ENCODE measurements around the gene SORCS2. TPM values are rescaled to one million over a fixed set of nuclear protein-coding genes. Genes with fewer than 3 reads are reported as not detected.

Gene SORCS2
- total RNA-seq, 6 experiments from 2014 or later = 0.18 to 6.2 (median 3.1) TPM

DNA sequence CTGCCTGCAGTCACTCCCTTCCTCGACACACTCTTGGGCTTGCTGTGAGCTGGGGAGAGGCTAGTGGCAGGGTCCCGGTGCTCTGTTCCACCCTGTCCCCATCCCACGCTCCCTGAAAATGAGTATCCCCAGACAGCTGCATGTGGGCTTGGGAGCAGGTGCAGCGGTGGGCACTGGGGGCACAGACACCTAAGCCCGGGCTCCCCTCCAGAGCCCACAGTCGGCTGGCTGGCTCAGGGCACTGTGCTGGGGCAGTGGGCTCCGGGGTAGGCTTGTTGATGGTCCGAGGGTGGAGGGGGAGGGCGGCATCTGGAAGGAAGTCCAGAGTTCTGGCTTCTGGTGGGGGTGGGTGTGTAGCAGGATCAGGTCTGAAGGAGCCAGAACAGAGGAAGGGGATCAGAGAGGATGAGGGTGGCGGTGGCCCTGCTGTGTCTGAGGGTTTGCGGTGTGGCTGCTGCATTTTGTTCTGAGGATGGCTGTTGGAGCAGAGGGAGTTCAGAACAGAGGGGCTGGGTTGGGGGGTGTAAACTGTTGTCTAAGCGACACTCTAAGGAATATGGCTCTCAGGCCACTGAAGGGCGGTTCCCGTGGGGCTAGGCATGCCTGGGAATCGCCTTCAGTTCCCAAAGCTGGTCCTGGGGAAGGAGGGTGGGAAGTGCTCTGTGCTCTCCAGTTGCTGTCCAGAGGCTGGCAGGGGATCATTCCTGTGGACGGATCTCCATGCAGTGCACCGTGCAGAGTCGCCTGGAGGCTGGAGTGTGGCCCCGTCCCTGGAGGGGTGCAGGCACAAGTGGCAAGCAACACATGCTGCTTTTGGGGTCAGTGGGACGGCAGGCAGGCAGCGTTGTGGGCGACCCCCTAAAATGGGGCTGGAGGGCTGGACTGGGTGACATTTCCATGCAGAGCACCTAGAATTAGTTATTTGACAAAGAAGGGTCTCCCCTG, 114.0 kb downstream of the SORCS2 start:
- Histone ChIP-seq H3K36me3 (no peaks in the 10 kb centered on the region), H3K4me1 (no peaks in the 10 kb centered on the region), H3K4me3 (no peak overlapping the region), H3K27ac (no peak overlapping the region), H3K27me3 (no peaks in the 10 kb centered on the region), H3K9me3 (no peaks in the 10 kb centered on the region)
- intact Hi-C loops (cut with DNase I) = no loop called here
- no peak for DNase-seq
- ATAC-seq = no peak
- 24% methylated on average over 3 of the region's 22 CpGs for WGBS (ENCODE audit: insufficient coverage, low coverage, low lambda C conversion rate, missing lambda C conversion rate)
- TF ChIP-seq CTCF (IDR thresholded peaks at IDR 0.05) = no peak
- no peak for TF ChIP-seq POLR2A (IDR thresholded peaks at IDR 0.05)

DNA sequence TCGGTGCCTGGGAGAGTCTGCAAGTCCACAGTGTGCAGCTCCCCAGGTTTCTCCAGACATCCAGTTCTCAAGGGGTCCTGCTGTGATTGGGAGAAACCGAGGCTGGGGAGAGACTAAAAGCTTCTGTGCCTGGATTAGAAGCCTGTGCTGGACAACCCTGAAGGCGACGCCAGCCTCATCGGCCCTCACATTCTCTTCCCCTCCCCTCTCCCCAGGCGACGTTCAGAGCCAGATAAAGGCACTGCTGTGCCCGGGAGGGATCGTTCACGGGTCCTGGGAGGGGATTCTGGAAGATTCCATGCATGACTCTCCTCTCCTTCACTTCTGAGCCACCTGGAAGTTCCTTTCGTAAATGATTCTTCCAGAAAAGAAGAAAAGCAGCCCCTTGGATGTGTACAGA, 114.6 kb downstream of the SORCS2 start:
- TF ChIP-seq CTCF (IDR thresholded peaks at IDR 0.05) = no peak
- TF ChIP-seq POLR2A (IDR thresholded peaks at IDR 0.05) = no peak
- Histone ChIP-seq H3K27me3 (no peaks in the 10 kb centered on the region), H3K4me3 (no peak overlapping the region), H3K36me3 (no peaks in the 10 kb centered on the region), H3K27ac (no peak overlapping the region), H3K9me3 (no peaks in the 10 kb centered on the region), H3K4me1 (no peaks in the 10 kb centered on the region)
- intact Hi-C loops (cut with DNase I) = no loop called here
- DNase-seq (no peak), ATAC-seq (no peak)
- 51% methylated on average over 3 of the region's 11 CpGs for WGBS (ENCODE audit: insufficient coverage, low coverage, low lambda C conversion rate, missing lambda C conversion rate)

DNA sequence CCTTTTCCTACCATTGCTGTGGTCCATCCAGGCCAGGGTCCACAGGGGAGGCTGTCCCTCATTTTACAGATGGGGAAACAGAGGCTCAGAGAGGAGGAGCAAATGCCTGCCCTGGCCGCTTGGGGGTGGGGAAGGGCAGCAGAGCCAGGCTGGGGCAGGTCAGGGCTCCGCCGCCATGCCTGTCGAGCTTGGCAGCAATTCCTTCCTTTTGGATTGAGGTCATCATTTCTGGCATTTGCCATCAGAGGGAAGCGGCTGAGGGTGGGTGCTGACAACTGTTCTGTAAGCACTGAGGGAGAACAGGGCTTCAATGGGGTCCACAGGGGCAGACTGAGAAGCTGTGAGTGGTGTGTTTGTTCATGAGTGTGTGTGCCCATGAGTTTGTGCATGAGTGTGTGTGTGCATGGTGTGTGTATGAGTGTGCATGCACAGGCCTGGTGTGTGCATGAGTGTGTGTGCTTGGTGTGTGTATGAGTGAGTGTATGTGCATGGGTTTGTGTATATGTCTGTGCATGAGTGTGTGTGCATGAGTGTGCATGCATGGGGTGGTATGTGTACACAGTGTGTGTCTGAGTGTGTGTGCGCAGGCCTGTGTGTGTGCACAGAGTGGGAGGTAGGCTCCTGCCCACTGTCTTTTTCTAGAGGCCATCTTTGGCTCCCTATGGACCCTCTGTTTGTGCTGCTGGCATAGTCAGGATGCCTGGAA, 115.2 kb downstream of the SORCS2 start:
- no peak for ATAC-seq
- Histone ChIP-seq H3K4me3 (no peak overlapping the region), H3K36me3 (no peaks in the 10 kb centered on the region), H3K27ac (no peak overlapping the region), H3K27me3 (no peaks in the 10 kb centered on the region), H3K9me3 (no peaks in the 10 kb centered on the region), H3K4me1 (no peaks in the 10 kb centered on the region)
- no peak for DNase-seq
- whole genome bisulfite sequencing (ENCODE audit: insufficient coverage, low coverage, low lambda C conversion rate, missing lambda C conversion rate) = 100% methylated on average over 1 of the region's 6 CpGs
- TF ChIP-seq CTCF (IDR thresholded peaks at IDR 0.05) = no peak
- no peak for TF ChIP-seq POLR2A (IDR thresholded peaks at IDR 0.05)
- intact Hi-C loops (cut with DNase I) = no loop called here

- no peak for DNase-seq
- Histone ChIP-seq H3K27me3 (no peaks in the 10 kb centered on the region), H3K9me3 (no peaks in the 10 kb centered on the region), H3K27ac (no peak overlapping the region), H3K4me1 (no peaks in the 10 kb centered on the region), H3K36me3 (no peaks in the 10 kb centered on the region), H3K4me3 (no peak overlapping the region)
- TF ChIP-seq CTCF (IDR thresholded peaks at IDR 0.05) (no peak), POLR2A (IDR thresholded peaks at IDR 0.05) (no peak)
- 40% methylated on average over 1 of the region's 13 CpGs for WGBS (ENCODE audit: insufficient coverage, low coverage, low lambda C conversion rate, missing lambda C conversion rate)
- intact Hi-C loops (cut with DNase I) = no loop called here
- no peak for ATAC-seq
These were observed 116.8 kb downstream of the SORCS2 start for GRCh38 chr4:7309181-7309580.

All from right lobe of liver (tissue), 6 donors.